IMR-90 (cell line): ENCODE data around the gene NXPE4. TPM values are rescaled to one million over a fixed set of nuclear protein-coding genes. Genes with fewer than 3 reads are reported as not detected.

Source experiments
- ATAC-seq: fragments of 200-7000 bp; cut with Tn5 transposase; 2 replicates; pipeline ENCODE4 v1.9.1; 2020; ENCODE audit warnings: low read depth, mild to moderate bottlenecking, moderate library complexity
- BruUV-seq: library from RNA; stranded (reverse); fragments of 400-500 nt; replicated peaks from 2 replicates; lab custom pipeline; 2021; lab: Mats Ljungman, UMichigan
- CTCF ChIA-PET: fragments of 300-600 bp; formaldehyde crosslinking; extraction: SDS; loops from one replicate; lab custom pipeline; 2021; ENCODE audit warnings: antibody characterized with exemption; lab: Yijun Ruan, JAX
- POLR2A ChIA-PET: fragments of 300-600 bp; sonication (Branson Sonifier 250); formaldehyde crosslinking; loops from one replicate; lab custom pipeline; 2022; ENCODE audit warnings: antibody characterized with exemption; ENCODE audit not compliant: unreplicated experiment; lab: Charles Lee
- DNase-seq: peaks from one replicate; pipeline ENCODE4 v3.0.0; 2013
- H2AFZ ChIP-seq: replicated peaks from 2 replicates; pipeline ENCODE3; 2013; ENCODE audit warnings: low read length, mild to moderate bottlenecking; ENCODE audit not compliant: poor library complexity
- H2AK5ac ChIP-seq: 2 replicates; pipeline ENCODE4 v1.6.1; 2013; ENCODE audit warnings: low read depth, low read length, inconsistent platforms
- H2AK9ac ChIP-seq: replicated peaks from 2 replicates; pipeline ENCODE3; 2013; ENCODE audit warnings: mild to moderate bottlenecking, low read depth, low read length, moderate library complexity; ENCODE audit not compliant: poor library complexity
- H2BK120ac ChIP-seq: 2 replicates; pipeline ENCODE4 v1.6.1; 2013; ENCODE audit warnings: low read depth, low read length, inconsistent platforms
- H2BK15ac ChIP-seq: 3 replicates; pipeline ENCODE4 v1.6.1; 2013; ENCODE audit warnings: low read depth, low read length, inconsistent platforms
- H2BK20ac ChIP-seq: 2 replicates; pipeline ENCODE4 v1.6.1; 2013; ENCODE audit warnings: low read depth, mild to moderate bottlenecking, inconsistent platforms, low read length, moderate library complexity
- H2BK5ac ChIP-seq: 2 replicates; pipeline ENCODE4 v1.6.1; 2013; ENCODE audit warnings: mild to moderate bottlenecking, low read depth, low read length, inconsistent platforms; ENCODE audit not compliant: poor library complexity, severe bottlenecking
- H3K14ac ChIP-seq: replicated peaks from 2 replicates; pipeline ENCODE4 v1.6.1; 2013; ENCODE audit warnings: low read depth, low read length, inconsistent platforms
- H3K18ac ChIP-seq: 2 replicates; pipeline ENCODE4 v1.6.1; 2013; ENCODE audit warnings: low read depth, low read length, control low read depth
- H3K23ac ChIP-seq: 2 replicates; pipeline ENCODE4 v1.6.1; 2013; ENCODE audit warnings: low read depth, low read length, inconsistent platforms
- H3K27ac ChIP-seq: 2 replicates; pipeline ENCODE4 v1.5.1; 2013; ENCODE audit warnings: mild to moderate bottlenecking, control low read depth, low read length; ENCODE audit not compliant: insufficient read depth
- H3K27me3 ChIP-seq: 2 replicates; pipeline ENCODE4 v1.6.1; 2013; ENCODE audit warnings: low read length; ENCODE audit not compliant: control insufficient read depth, insufficient read depth
- H3K36me3 ChIP-seq: 2 replicates; pipeline ENCODE4 v1.6.1; 2013; ENCODE audit warnings: low read length, mixed read lengths; ENCODE audit not compliant: control insufficient read depth, insufficient read depth
- H3K4ac ChIP-seq: 2 replicates; pipeline ENCODE4 v1.6.1; 2013; ENCODE audit warnings: low read depth, low read length, inconsistent platforms
- H3K4me1 ChIP-seq: 2 replicates; pipeline ENCODE4 v1.6.1; 2013; ENCODE audit warnings: low read length, mixed read lengths; ENCODE audit not compliant: control insufficient read depth, insufficient read depth
- H3K4me2 ChIP-seq: 2 replicates; pipeline ENCODE4 v1.6.1; 2013; ENCODE audit warnings: low read depth, mild to moderate bottlenecking, control low read depth, low read length, moderate library complexity
- H3K4me3 ChIP-seq: 2 replicates; pipeline ENCODE4 v1.5.1; 2013; ENCODE audit warnings: low read depth, mild to moderate bottlenecking, control low read depth, low read length, moderate library complexity; ENCODE audit not compliant: insufficient read depth
- H3K56ac ChIP-seq: 2 replicates; pipeline ENCODE4 v1.6.1; 2013; ENCODE audit warnings: low read length, inconsistent platforms; ENCODE audit not compliant: insufficient read depth; ENCODE audit errors: extremely low read depth
- H3K79me1 ChIP-seq, 2 experiments: 2 replicates each; pipeline ENCODE4 v1.6.1; 2013; ENCODE audit warnings: low read length in 2 of 2, inconsistent platforms in 1 of 2, low read depth in 1 of 2
- H3K9ac ChIP-seq: 2 replicates; pipeline ENCODE4 v1.6.1; 2013; ENCODE audit warnings: low read depth, low read length, control low read depth
- H3K9me1 ChIP-seq: 2 replicates; pipeline ENCODE4 v1.6.1; 2013; ENCODE audit warnings: low read length, inconsistent platforms; ENCODE audit not compliant: insufficient read depth
- H3K9me3 ChIP-seq: 2 replicates; pipeline ENCODE4 v1.6.1; 2013; ENCODE audit warnings: low read length; ENCODE audit not compliant: control insufficient read depth, insufficient read depth
- H4K20me1 ChIP-seq: 2 replicates; pipeline ENCODE4 v1.6.1; 2013; ENCODE audit warnings: low read length, inconsistent platforms; ENCODE audit not compliant: insufficient read depth
- H4K5ac ChIP-seq: 2 replicates; pipeline ENCODE4 v1.6.1; 2013; ENCODE audit warnings: mild to moderate bottlenecking, low read depth, low read length, control low read depth
- H4K8ac ChIP-seq, 2 experiments: 2 replicates each; pipeline ENCODE4 v1.6.1; 2013; ENCODE audit warnings: low read depth in 2 of 2, low read length in 2 of 2, control low read depth in 1 of 2, inconsistent platforms in 1 of 2
- H4K91ac ChIP-seq: 2 replicates; pipeline ENCODE4 v1.6.1; 2013; ENCODE audit warnings: low read depth, low read length, inconsistent platforms; ENCODE audit not compliant: insufficient read depth
- BHLHE40 ChIP-seq: fragments of 150-350 bp; IDR thresholded peaks from 2 replicates; pipeline ENCODE4 v1.6.1; 2016; ENCODE audit warnings: mild to moderate bottlenecking, low read depth, low read length
- CEBPB ChIP-seq: IDR thresholded peaks from 2 replicates; pipeline ENCODE4 v1.6.1; 2012; ENCODE audit warnings: low read depth, low read length, improper control_type of control experiment
- CHD1 ChIP-seq: IDR thresholded peaks from 2 replicates; pipeline ENCODE4 v1.6.1; 2012; ENCODE audit warnings: low read depth, low read length, improper control_type of control experiment
- CTCF ChIP-seq: conservative IDR thresholded peaks from 2 replicates; pipeline ENCODE4 v1.5.1; 2012; ENCODE audit warnings: mild to moderate bottlenecking, low read depth, low read length, improper control_type of control experiment
- ELK1 ChIP-seq: fragments of 150-350 bp; IDR thresholded peaks from 2 replicates; pipeline ENCODE4 v1.6.1; 2016; ENCODE audit warnings: low read depth, mild to moderate bottlenecking, low read length, moderate library complexity, borderline replicate concordance
- FOS ChIP-seq: fragments of 150-350 bp; IDR thresholded peaks from 2 replicates; pipeline ENCODE4 v1.6.1; 2016; ENCODE audit warnings: low read depth, low read length
- MAFK ChIP-seq: IDR thresholded peaks from 2 replicates; pipeline ENCODE4 v1.6.1; 2012; ENCODE audit warnings: low read depth, low read length, improper control_type of control experiment
- MAZ ChIP-seq: IDR thresholded peaks from 2 replicates; pipeline ENCODE4 v1.6.1; 2012; ENCODE audit warnings: low read depth, mild to moderate bottlenecking, low read length, improper control_type of control experiment, moderate library complexity, borderline replicate concordance
- MXI1 ChIP-seq: IDR thresholded peaks from 2 replicates; pipeline ENCODE4 v1.6.1; 2012; ENCODE audit warnings: low read depth, mild to moderate bottlenecking, low read length, moderate library complexity, borderline replicate concordance
- NFE2L2 ChIP-seq: fragments of 150-350 bp; IDR thresholded peaks from 2 replicates; pipeline ENCODE4 v1.6.1; 2016; ENCODE audit warnings: low read depth, mild to moderate bottlenecking, low read length
- POLR2A ChIP-seq: IDR thresholded peaks from 2 replicates; pipeline ENCODE4 v1.6.1; 2012; ENCODE audit warnings: mild to moderate bottlenecking, low read depth, low read length
- RAD21 ChIP-seq: IDR thresholded peaks from 2 replicates; pipeline ENCODE4 v1.6.1; 2012; ENCODE audit warnings: low read length, improper control_type of control experiment
- RCOR1 ChIP-seq: IDR thresholded peaks from 2 replicates; pipeline ENCODE4 v1.6.1; 2012; ENCODE audit warnings: mild to moderate bottlenecking, low read length, improper control_type of control experiment; ENCODE audit not compliant: insufficient replicate concordance
- RFX5 ChIP-seq: IDR thresholded peaks from 2 replicates; pipeline ENCODE4 v1.8.0; 2012; ENCODE audit warnings: low read depth, mild to moderate bottlenecking, low read length, moderate library complexity
- SMC3 ChIP-seq: fragments of 150-350 bp; IDR thresholded peaks from 2 replicates; pipeline ENCODE4 v1.6.1; 2016; ENCODE audit warnings: low read depth, mild to moderate bottlenecking, antibody characterized with exemption, low read length, moderate library complexity
- USF2 ChIP-seq: fragments of 150-350 bp; IDR thresholded peaks from 2 replicates; pipeline ENCODE4 v1.6.1; 2017; ENCODE audit warnings: mild to moderate bottlenecking, antibody characterized with exemption, low read length, low read depth
- WGBS, 2 experiments: methylation state at CpG; one replicate each; pipeline versions ENCODE4 v1.1.5 to v1.1.7; 2013; ENCODE audit warnings: missing lambda C conversion rate in 2 of 2; ENCODE audit not compliant: insufficient read length in 1 of 2; ENCODE audit errors: extremely low coverage in 2 of 2; 5-methylcytosine and 5-hydroxymethylcytosine counted together
- dilution Hi-C: fragments of 300-500 bp; cut with HindIII; formaldehyde crosslinking; loops from one replicate; pipeline ENCODE4 v1.14.3; 2018; ENCODE audit warnings: low sequenced_read_pairs; ENCODE audit not compliant: unreplicated experiment
- in situ Hi-C: fragments of 300-500 bp; cut with MboI; formaldehyde crosslinking; loops from 3 replicates; pipeline ENCODE4 v1.14.3; 2019; ENCODE audit warnings: low sequenced_read_pairs, inconsistent platforms, mixed read lengths
- intact Hi-C: fragments of 100-400 bp; cut with micrococcal nuclease; formaldehyde crosslinking; loops from 2 replicates; pipeline ENCODE4 v1.10.0; 2022
- polyA plus RNA-seq, 3 experiments: library from polyadenylated mRNA; depleted of rRNA; stranded (reverse); fragments of >200 nt; gene quantifications; 2 replicates each; pipeline ENCODE4 v1.2.3, GENCODE V29; 2012; ENCODE audit warnings: low replicate concordance in 1 of 3
- total RNA-seq: library from RNA; depleted of rRNA; stranded (reverse); fragments of >200 nt; gene quantifications from 2 replicates; pipeline ENCODE4 v1.2.3, GENCODE V29; 2012

The NXPE4 gene
- total and polyA plus RNA-seq, 2 of the 4 experiments (the other 2 are of a cell fraction) = not detected

- H3K56ac ChIP-seq = no peak overlapping the region
- no peak overlapping the region for H2BK15ac ChIP-seq
- TF ChIP-seq USF2 (no peak), CEBPB (no peak), CHD1 (no peak), RFX5 (no peak), MAZ (no peak), POLR2A (no peak), CTCF (no peak), RAD21 (no peak), MXI1 (no peak), ELK1 (no peak), NFE2L2 (no peak), BHLHE40 (no peak), FOS (no peak), SMC3 (no peak), RCOR1 (no peak), MAFK (no peak)
- H2AK5ac ChIP-seq = no peak overlapping the region
- H2BK20ac ChIP-seq = no peak overlapping the region
- WGBS, 2 experiments = 52% methylated on average over 3 of the region's 10 CpGs; no CpG with 5 or more reads in 1 of the 2 experiments
- H3K4me1 ChIP-seq = no peaks in the 10 kb centered on the region
- H3K79me1 ChIP-seq = no peaks in the 10 kb centered on the region
- no peak overlapping the region for H3K4me2 ChIP-seq
- in situ Hi-C loops (no loop called here), intact Hi-C loops (no loop called here), dilution Hi-C loops (no loop called here)
- no peaks in the 10 kb centered on the region for H4K20me1 ChIP-seq
- no peak overlapping the region for H4K5ac ChIP-seq
- no peak overlapping the region for H3K14ac ChIP-seq
- no peak overlapping the region for H2BK120ac ChIP-seq
- no peak overlapping the region for H3K18ac ChIP-seq
- H3K27me3 ChIP-seq = no peaks in the 10 kb centered on the region
- no peak overlapping the region for H3K27ac ChIP-seq
- ChIA-PET POLR2A (no interaction called here), CTCF (no interaction called here)
- no peak overlapping the region for H3K23ac ChIP-seq
- no TSS peak for BruUV-seq
- no peaks in the 10 kb centered on the region for H3K36me3 ChIP-seq
- no peak overlapping the region for H3K4ac ChIP-seq
- ATAC-seq = no peak
- H4K8ac ChIP-seq = no peak overlapping the region
- no peak overlapping the region for H2BK5ac ChIP-seq
- no peak overlapping the region for H3K4me3 ChIP-seq
- H3K9me3 ChIP-seq = no peaks in the 10 kb centered on the region; the same call in 1 of the 2 replicates
- H3K9ac ChIP-seq = no peak overlapping the region
- no peak overlapping the region for H2AFZ ChIP-seq
- H2AK9ac ChIP-seq = no peak overlapping the region
- H4K91ac ChIP-seq = no peak overlapping the region
- no peaks in the 10 kb centered on the region for H3K9me1 ChIP-seq
- no peak for DNase-seq
Observed at GRCh38 chr11:114619659-114620173, 24.1 kb upstream of the NXPE4 start.
